AG20443 (cell line): Measurements from ENCODE around the gene OXNAD1.
"Not testable (repeated sequence)": the region's sequence is repeated elsewhere in the genome, so short reads cannot be mapped to it uniquely, and the experiment has no call there.

Experiments
- DNase-seq: peaks from one replicate; pipeline ENCODE4 v3.0.0; 2012; ENCODE audit warnings: low spot score, mixed read lengths

OXNAD1 gene

GRCh38 chr3:16304061-16305010 lies 39.3 kb downstream of the OXNAD1 start:
- DNase-seq, result no peak

- DNase-seq, result no peak
Observed at GRCh38 chr3:16305111-16305541, 40.1 kb downstream of the OXNAD1 start.

GRCh38 chr3:16307832-16308531 lies 43.0 kb downstream of the OXNAD1 start:
- no peak for DNase-seq

- no peak for DNase-seq
Observed at GRCh38 chr3:16308727-16309126, 43.7 kb downstream of the OXNAD1 start.

GRCh38 chr3:16309558-16309957 lies 44.5 kb downstream of the OXNAD1 start:
- no peak for DNase-seq

- DNase-seq, result not testable (repeated sequence)
Observed at GRCh38 chr3:16310486-16310885, 45.5 kb downstream of the OXNAD1 start.

- peak; percentile 77 for DNase-seq
Observed at GRCh38 chr3:16311960-16312451, 47.0 kb downstream of the OXNAD1 start.

- no peak for DNase-seq
Observed at GRCh38 chr3:16313886-16314645, 49.1 kb downstream of the OXNAD1 start.

GRCh38 chr3:16315623-16316022 lies 50.6 kb downstream of the OXNAD1 start:
- DNase-seq, result no peak

GRCh38 chr3:16316396-16316795 lies 51.4 kb downstream of the OXNAD1 start:
- peak; percentile 4 for DNase-seq

GRCh38 chr3:16316847-16317560 lies 52.0 kb downstream of the OXNAD1 start:
- peak; percentile 1 for DNase-seq

GRCh38 chr3:16317561-16317945 lies 52.5 kb downstream of the OXNAD1 start:
- DNase-seq, result peak; percentile 2

GRCh38 chr3:16318176-16318575 lies 53.2 kb downstream of the OXNAD1 start:
- peak; percentile 46 for DNase-seq

GRCh38 chr3:16319307-16319706 lies 54.3 kb downstream of the OXNAD1 start:
- no peak for DNase-seq

- no peak for DNase-seq
Observed at GRCh38 chr3:16319723-16320122, 54.7 kb downstream of the OXNAD1 start.

GRCh38 chr3:16320711-16321110 lies 55.7 kb downstream of the OXNAD1 start:
- DNase-seq, result no peak

- DNase-seq, result no peak
Observed at GRCh38 chr3:16322189-16322588, 57.2 kb downstream of the OXNAD1 start.

- DNase-seq, result no peak
Observed at GRCh38 chr3:16323737-16324136, 58.7 kb downstream of the OXNAD1 start.

- no peak for DNase-seq
Observed at GRCh38 chr3:16325850-16326249, 60.8 kb downstream of the OXNAD1 start.

- no peak for DNase-seq
Observed at GRCh38 chr3:16326724-16327349, 61.8 kb downstream of the OXNAD1 start.

- no peak for DNase-seq
Observed at GRCh38 chr3:16328124-16328523, 63.1 kb downstream of the OXNAD1 start.
